H1 (cell line): ENCODE measurements around the gene SEL1L3. TPM values are rescaled to one million over a fixed set of nuclear protein-coding genes. Genes with fewer than 3 reads are reported as not detected.

Source experiments
- HDAC2 ChIP-seq, 2 experiments: fragments of 300-600 bp in 1 of 2; sonication (generic) in 1 of 2; IDR thresholded peaks; 2 replicates each; pipeline ENCODE4 v1.6.1; 2011 to 2012; ENCODE audit warnings: low read depth in 2 of 2, low read length in 2 of 2, mild to moderate bottlenecking in 2 of 2, moderate library complexity in 2 of 2, borderline replicate concordance in 1 of 2, inconsistent platforms in 1 of 2
- polyA plus RNA-seq, 7 experiments: library from polyadenylated mRNA; depleted of rRNA in 3 of 7; stranded (reverse) in 5 of 7; unstranded in 2 of 7; fragments of >200 nt in 5 of 7; fragments of 200-250 nt in 2 of 7; gene quantifications; 1 replicate in 5 of 7; 2 replicates in 1 of 7; 4 replicates in 1 of 7; pipeline versions ENCODE4 v1.2.1 to v1.2.3, GENCODE V29; 2011 to 2013; ENCODE audit warnings: missing spikeins in 2 of 7, mixed read lengths in 2 of 7
- total RNA-seq: library from RNA; stranded (reverse); fragmentation: NEBNext Ultra II Directional; extraction: Animal tissue kit (Norgen Biotek cat#: 25700); gene quantifications from 2 replicates; pipeline ENCODE4 v1.2.1, GENCODE V29; 2021

Gene SEL1L3
- total and polyA plus RNA-seq, 2 of the 8 experiments (the other 6 are each of a cell fraction or from before 2014, with no cell fraction given), result 18.2 to 54.0 TPM

- TF ChIP-seq HDAC2 (IDR thresholded peaks at IDR 0.05; ENCODE audit: borderline replicate concordance in 1 of 2, low read depth in 2 of 2, low read length in 2 of 2), result no peak
- TF ChIP-seq, all 59 proteins: peak for 0
These were observed 23.1 kb downstream of the SEL1L3 start (continued) for GRCh38 chr4:25839687-25840086.
